Measurements from ENCODE around the gene ARL15. TPM values are rescaled to one million over a fixed set of nuclear protein-coding genes. Genes with fewer than 3 reads are reported as not detected.

Gene ARL15
- total RNA-seq, 1 donor from 2014 or later = 16.9 TPM

DNA sequence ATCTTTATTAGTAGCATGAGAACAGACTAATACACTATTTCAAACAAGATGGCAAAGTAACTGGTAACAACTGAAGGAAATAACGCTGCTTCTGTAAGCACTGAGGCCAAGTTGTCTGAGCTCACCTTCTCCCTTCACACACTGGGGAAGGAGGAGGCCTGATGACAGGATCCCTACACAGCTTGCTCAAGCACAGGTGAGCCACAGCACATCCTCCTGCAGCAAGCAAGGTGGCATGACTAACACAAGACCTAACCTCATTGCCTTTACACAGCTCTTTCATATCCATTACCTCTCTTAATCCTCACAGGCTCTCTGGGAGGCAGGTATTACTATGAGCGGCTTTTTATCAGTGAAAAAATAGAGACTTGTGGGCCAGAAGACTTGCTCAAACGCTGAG, 83.3 kb downstream of the ARL15 start:
- H3K9me3 Mint-ChIP-seq = peaks cover 10% of the 10 kb centered on the region

DNA sequence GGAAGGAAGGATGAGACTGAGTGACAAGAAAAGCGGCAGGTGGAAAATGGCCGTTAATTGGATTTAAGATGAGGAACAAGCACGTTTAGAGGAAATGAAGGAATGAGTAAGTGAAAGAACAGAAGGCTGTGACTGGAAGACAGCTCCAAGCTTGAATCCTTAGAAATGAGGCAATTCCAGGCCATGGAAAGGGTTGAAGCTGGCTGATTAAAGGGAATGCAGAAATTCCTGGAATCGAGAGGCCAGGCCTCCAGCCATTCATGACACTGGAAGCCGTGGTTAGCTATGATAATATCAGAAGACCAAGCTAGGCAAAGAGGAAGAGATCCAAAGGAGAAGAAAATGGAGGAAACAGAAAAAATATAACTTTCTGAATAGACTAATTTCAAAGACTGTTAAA, 84.2 kb downstream of the ARL15 start:
- H3K27me3 Mint-ChIP-seq = peaks cover 4% of the 10 kb centered on the region
- TF ChIP-seq, protein P1, sequence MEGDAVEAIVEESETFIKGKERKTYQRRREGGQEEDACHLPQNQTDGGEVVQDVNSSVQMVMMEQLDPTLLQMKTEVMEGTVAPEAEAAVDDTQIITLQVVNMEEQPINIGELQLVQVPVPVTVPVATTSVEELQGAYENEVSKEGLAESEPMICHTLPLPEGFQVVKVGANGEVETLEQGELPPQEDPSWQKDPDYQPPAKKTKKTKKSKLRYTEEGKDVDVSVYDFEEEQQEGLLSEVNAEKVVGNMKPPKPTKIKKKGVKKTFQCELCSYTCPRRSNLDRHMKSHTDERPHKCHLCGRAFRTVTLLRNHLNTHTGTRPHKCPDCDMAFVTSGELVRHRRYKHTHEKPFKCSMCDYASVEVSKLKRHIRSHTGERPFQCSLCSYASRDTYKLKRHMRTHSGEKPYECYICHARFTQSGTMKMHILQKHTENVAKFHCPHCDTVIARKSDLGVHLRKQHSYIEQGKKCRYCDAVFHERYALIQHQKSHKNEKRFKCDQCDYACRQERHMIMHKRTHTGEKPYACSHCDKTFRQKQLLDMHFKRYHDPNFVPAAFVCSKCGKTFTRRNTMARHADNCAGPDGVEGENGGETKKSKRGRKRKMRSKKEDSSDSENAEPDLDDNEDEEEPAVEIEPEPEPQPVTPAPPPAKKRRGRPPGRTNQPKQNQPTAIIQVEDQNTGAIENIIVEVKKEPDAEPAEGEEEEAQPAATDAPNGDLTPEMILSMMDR (conservative IDR thresholded peaks at IDR 0.05) = no peak
- H3K36me3 Mint-ChIP-seq = peaks cover 5% of the 10 kb centered on the region
- H3K4me3 Mint-ChIP-seq = no peak overlapping the region
- no peak overlapping the region for H3K27ac Mint-ChIP-seq
- peaks cover 10% of the 10 kb centered on the region for H3K9me3 Mint-ChIP-seq
- H3K4me1 Mint-ChIP-seq (ENCODE audit: unreplicated experiment) = no peaks in the 10 kb centered on the region
- DNase-seq (ENCODE audit: extremely low spot score, unreplicated experiment) = no peak

More for the DNA sequence above, 83.3 kb downstream of the ARL15 start:
- TF ChIP-seq, protein P1 (conservative IDR thresholded peaks at IDR 0.05) = no peak
- DNase-seq (ENCODE audit: extremely low spot score, unreplicated experiment) = no peak
- Mint-ChIP-seq H3K4me1 (ENCODE audit: unreplicated experiment) (no peaks in the 10 kb centered on the region), H3K4me3 (no peak overlapping the region), H3K27ac (no peak overlapping the region), H3K36me3 (peaks cover 5% of the 10 kb centered on the region), H3K27me3 (peaks cover 4% of the 10 kb centered on the region)

DNA sequence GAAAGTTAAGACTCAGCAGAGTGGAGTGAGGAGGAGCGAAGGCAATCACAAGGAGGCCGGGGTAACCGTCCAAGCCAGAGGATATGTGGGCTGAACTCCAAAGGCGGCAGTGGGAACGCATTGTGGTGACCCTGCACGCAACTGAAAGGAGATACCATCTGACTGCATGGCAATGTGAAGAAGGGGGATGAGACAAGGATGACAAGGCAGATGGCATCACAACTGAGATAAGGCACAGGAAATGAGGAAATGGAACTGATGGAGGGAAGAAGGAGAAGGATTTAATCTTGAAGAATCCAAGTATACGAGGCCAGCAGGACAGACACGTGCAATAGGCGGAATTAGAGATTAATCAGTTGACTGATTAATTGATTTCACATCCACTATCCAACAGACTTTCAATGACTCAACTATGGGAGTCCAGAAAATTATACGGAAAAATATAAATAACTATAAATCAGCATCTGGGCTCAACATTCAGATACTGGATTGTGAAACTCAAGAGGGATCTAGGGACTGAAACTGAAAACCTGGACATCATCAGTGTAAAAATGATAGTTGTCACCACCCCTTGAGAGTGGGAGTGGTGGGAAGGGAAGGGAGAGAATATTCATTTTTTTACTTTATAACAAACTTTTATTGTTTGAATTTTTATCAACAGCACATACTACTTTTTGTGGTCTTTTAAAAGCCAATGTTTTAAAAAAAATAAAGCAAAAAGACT, 86.1 kb downstream of the ARL15 start:
- H3K36me3 Mint-ChIP-seq = peaks cover 5% of the 10 kb centered on the region
- DNase-seq (ENCODE audit: extremely low spot score, unreplicated experiment) = no peak
- H3K9me3 Mint-ChIP-seq = peaks cover 10% of the 10 kb centered on the region
- no peaks in the 10 kb centered on the region for H3K4me1 Mint-ChIP-seq (ENCODE audit: unreplicated experiment)
- TF ChIP-seq, protein P1 (conservative IDR thresholded peaks at IDR 0.05) = no peak
- H3K27me3 Mint-ChIP-seq = peaks cover 3% of the 10 kb centered on the region
- no peak overlapping the region for H3K4me3 Mint-ChIP-seq
- no peak overlapping the region for H3K27ac Mint-ChIP-seq

DNA sequence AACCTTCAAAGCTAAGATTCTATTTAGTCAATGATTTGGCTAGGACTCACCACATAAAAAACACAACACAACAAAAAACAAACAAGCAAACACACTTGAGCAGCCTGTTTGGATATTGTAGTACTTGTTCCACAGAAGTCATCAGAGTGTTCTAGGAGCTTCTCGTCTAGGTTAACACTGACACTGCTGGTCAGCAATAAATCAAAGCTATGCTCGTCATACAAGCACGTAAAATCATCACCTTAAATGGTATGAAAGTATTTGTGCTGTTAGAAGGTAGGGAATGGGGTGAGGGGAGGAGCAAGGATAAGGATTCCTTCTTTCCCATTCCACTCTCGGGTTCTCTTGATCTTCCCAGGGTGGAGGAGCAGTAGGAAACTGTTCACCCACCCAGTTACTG, 88.0 kb downstream of the ARL15 start:
- peaks cover 10% of the 10 kb centered on the region for H3K9me3 Mint-ChIP-seq
- no peak overlapping the region for H3K4me3 Mint-ChIP-seq
- no peaks in the 10 kb centered on the region for H3K27me3 Mint-ChIP-seq
- DNase-seq (ENCODE audit: extremely low spot score, unreplicated experiment) = no peak
- H3K4me1 Mint-ChIP-seq (ENCODE audit: unreplicated experiment) = no peaks in the 10 kb centered on the region
- TF ChIP-seq, protein P1 (conservative IDR thresholded peaks at IDR 0.05) = no peak
- H3K36me3 Mint-ChIP-seq = peaks cover 5% of the 10 kb centered on the region
- peak overlapping the region; percentile 73 for H3K27ac Mint-ChIP-seq

DNA sequence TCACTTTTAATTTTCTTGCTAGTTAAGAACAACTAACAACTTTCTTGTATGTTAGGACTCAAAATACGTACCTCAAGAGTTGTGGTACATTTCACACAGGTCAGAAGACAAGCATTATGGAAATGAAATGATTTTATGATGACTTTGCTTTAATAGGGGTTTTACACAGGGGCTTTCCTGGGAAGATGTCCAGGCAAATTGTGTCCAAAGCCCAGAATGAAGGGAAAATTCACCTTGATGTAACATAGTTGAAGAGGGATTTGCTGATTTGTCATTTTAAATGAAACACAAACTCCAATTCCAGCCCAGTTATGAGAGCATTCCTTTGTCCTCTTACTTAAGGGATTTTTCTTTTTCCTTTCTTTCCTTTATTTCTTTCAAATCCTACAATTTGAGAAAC, 89.2 kb downstream of the ARL15 start:
- Mint-ChIP-seq H3K4me3 (no peak overlapping the region), H3K27ac (no peak overlapping the region), H3K9me3 (peaks cover 10% of the 10 kb centered on the region), H3K27me3 (no peaks in the 10 kb centered on the region), H3K4me1 (ENCODE audit: unreplicated experiment) (no peaks in the 10 kb centered on the region), H3K36me3 (peaks cover 5% of the 10 kb centered on the region)
- DNase-seq (ENCODE audit: extremely low spot score, unreplicated experiment) = no peak
- TF ChIP-seq, protein P1 (conservative IDR thresholded peaks at IDR 0.05) = no peak
